HCT116 (cell line): ENCODE measurements around the gene TUBB4A.

Experiments
- CEBPB ChIP-seq: IDR thresholded peaks from 2 replicates; pipeline ENCODE4 v1.6.1; 2012; ENCODE audit warnings: low read depth
- CTCF ChIP-seq, 3 experiments: fragments of 200-600 bp in 1 of 3; sonication (generic) in 1 of 3; IDR thresholded peaks in 2 of 3; conservative IDR thresholded peaks in 1 of 3; 2 replicates each; pipeline ENCODE4 v1.5.1; 2012 to 2017; ENCODE audit warnings: low read depth in 2 of 3, low read length in 2 of 3, antibody characterized with exemption in 1 of 3, borderline replicate concordance in 1 of 3, control low read depth in 1 of 3, mild to moderate bottlenecking in 1 of 3, mixed read lengths in 1 of 3, mixed run types in 1 of 3, moderate library complexity in 1 of 3; ENCODE audit not compliant: insufficient read depth in 1 of 3
- EZH2phosphoT487 ChIP-seq: fragments of 200-600 bp; IDR thresholded peaks from 2 replicates; pipeline ENCODE4 v1.6.1; 2018; ENCODE audit warnings: antibody characterized with exemption, borderline replicate concordance
- REST ChIP-seq: IDR thresholded peaks from 2 replicates; pipeline ENCODE4 v1.6.1; 2012; ENCODE audit warnings: low read depth
- TCF7L2 ChIP-seq: IDR thresholded peaks from 2 replicates; pipeline ENCODE4 v1.7.0; 2011; ENCODE audit warnings: borderline replicate concordance, inconsistent platforms; ENCODE audit not compliant: insufficient read depth, insufficient read length; ENCODE audit errors: extremely low read depth

GRCh38 chr19:6458695-6459261 lies 43.3 kb downstream of the TUBB4A start:
- TF ChIP-seq REST: no peak
- no peak for TF ChIP-seq CEBPB
- TF ChIP-seq CTCF (IDR thresholded peaks at IDR 0.05 in 2 of 3, conservative IDR thresholded peaks at IDR 0.05 in 1 of 3; ENCODE audit: borderline replicate concordance in 1 of 3, insufficient read depth in 1 of 3, low read depth in 2 of 3, low read length in 2 of 3): no peak
- no peak for TF ChIP-seq TCF7L2
- TF ChIP-seq EZH2phosphoT487: no peak
